K562 (cell line): ENCODE data around the gene NRP1. TPM values are rescaled to one million over a fixed set of nuclear protein-coding genes. Genes with fewer than 3 reads are reported as not detected.

ENCODE experiments used
- ATAC-seq: fragments of 200-7000 bp; cut with Tn5 transposase; 3 replicates; pipeline ENCODE4 v1.9.1; 2020; ENCODE audit warnings: moderate library complexity
- BruUV-seq: library from RNA; stranded (reverse); fragments of 400-500 nt; replicated peaks from 2 replicates; lab custom pipeline; 2021; lab: Mats Ljungman, UMichigan
- CTCF ChIA-PET: fragments of 300-600 bp; formaldehyde crosslinking; extraction: SDS; loops from one replicate; lab custom pipeline; 2021; ENCODE audit warnings: low intra/inter-chr PET ratio; lab: Yijun Ruan, JAX
- POLR2A ChIA-PET: fragments of 300-600, 350-650 bp; sonication (Branson Sonifier 250); formaldehyde crosslinking; extraction: SDS; loops from one replicate; lab custom pipeline; 2021; ENCODE audit warnings: antibody characterized with exemption, inconsistent platforms; lab: Yijun Ruan, JAX
- DNase-seq, 4 experiments: peaks; one replicate each; pipeline versions ENCODE4 v3.0.0 to v3.0.0-alpha.2; 2011 to 2018; ENCODE audit warnings: low spot score in 3 of 4, mixed read lengths in 3 of 4; ENCODE audit errors: extremely low read depth in 1 of 4
- FAIRE-seq: peaks from 2 replicates; lab custom pipeline; 2011; peaks lifted over from hg19 to GRCh38; lab: Jason Lieb, UNC
- H2AFZ ChIP-seq: 2 replicates; pipeline ENCODE4 v1.6.0; 2011; ENCODE audit warnings: low read depth, low read length, control low read depth, inconsistent platforms
- H3K27ac ChIP-seq: fragments of 200-600 bp; 3 replicates; pipeline ENCODE4 v1.8.0; 2011; ENCODE audit warnings: low read depth, mild to moderate bottlenecking, control low read depth, inconsistent platforms, low read length, moderate library complexity, mixed read lengths; ENCODE audit errors: extremely low read depth
- H3K27me3 ChIP-seq, 2 experiments: fragments of 300-600 bp in 1 of 2; 2 replicates in 1 of 2; 3 replicates in 1 of 2; pipeline versions ENCODE4 v1.6.0 to v1.8.0; 2011; ENCODE audit warnings: inconsistent platforms in 2 of 2, low read length in 2 of 2, mild to moderate bottlenecking in 1 of 2, mixed read lengths in 1 of 2, moderate library complexity in 1 of 2; ENCODE audit not compliant: control insufficient read depth in 2 of 2, insufficient read depth in 2 of 2
- H3K36me3 ChIP-seq: fragments of 300-600 bp; 3 replicates; pipeline ENCODE4 v1.8.0; 2011; ENCODE audit warnings: mild to moderate bottlenecking, low read length, inconsistent platforms; ENCODE audit not compliant: control insufficient read depth, insufficient read depth
- H3K4me1 ChIP-seq, 2 experiments: fragments of 200-600 bp in 1 of 2; replicated peaks in 1 of 2; 2 replicates in 1 of 2; 3 replicates in 1 of 2; pipeline versions ENCODE4 v1.5.1 to v1.8.0; 2011; ENCODE audit warnings: inconsistent platforms in 2 of 2, low read length in 2 of 2, mild to moderate bottlenecking in 1 of 2, mixed read lengths in 1 of 2, moderate library complexity in 1 of 2; ENCODE audit not compliant: control insufficient read depth in 2 of 2, insufficient read depth in 2 of 2
- H3K4me2 ChIP-seq: 2 replicates; pipeline ENCODE4 v1.6.1; 2011; ENCODE audit warnings: low read length, control low read depth, inconsistent platforms, mixed read lengths; ENCODE audit not compliant: insufficient read depth
- H3K4me3 ChIP-seq: fragments of 200-600 bp; sonication (generic), shearing (Covaris generic); 2 replicates; pipeline ENCODE4 v1.5.1; 2016; ENCODE audit warnings: control low read depth, inconsistent platforms
- H3K79me2 ChIP-seq: fragments of 200-600 bp; 3 replicates; pipeline ENCODE4 v1.8.0; 2011; ENCODE audit warnings: low read length, inconsistent platforms; ENCODE audit not compliant: control insufficient read depth, insufficient read depth
- H3K9ac ChIP-seq, 2 experiments: 2 replicates each; pipeline versions ENCODE4 v1.6.0 to v1.6.1; 2011; ENCODE audit warnings: low read depth in 2 of 2, low read length in 2 of 2, control low read depth in 1 of 2, inconsistent platforms in 1 of 2, mild to moderate bottlenecking in 1 of 2, mixed read lengths in 1 of 2; ENCODE audit not compliant: insufficient read depth in 1 of 2
- H3K9me1 ChIP-seq: one replicate; pipeline ENCODE4 v1.6.0; 2011; ENCODE audit warnings: inconsistent platforms, mild to moderate bottlenecking, low read length, moderate library complexity; ENCODE audit not compliant: control insufficient read depth, insufficient read depth
- H3K9me3 ChIP-seq: replicated peaks from 2 replicates; pipeline ENCODE4 v1.5.1; 2011; ENCODE audit warnings: low read depth, low read length, inconsistent platforms; ENCODE audit not compliant: control insufficient read depth, insufficient read depth
- H4K20me1 ChIP-seq: replicated peaks from 2 replicates; pipeline ENCODE4 v1.6.1; 2011; ENCODE audit warnings: low read length, inconsistent platforms, mixed read lengths; ENCODE audit not compliant: control insufficient read depth, insufficient read depth
- CBFA2T3 ChIP-seq: fragments of 450-650 bp; IDR thresholded peaks from 2 replicates; pipeline ENCODE4 v1.6.1; 2017
- CREB3L1 ChIP-seq: fragments of 450-650 bp; IDR thresholded peaks from 2 replicates; pipeline ENCODE4 v1.6.1; 2014; ENCODE audit warnings: low read depth, mild to moderate bottlenecking, moderate library complexity, borderline replicate concordance
- CTBP1 ChIP-seq: fragments of 450-650 bp; IDR thresholded peaks from 2 replicates; pipeline ENCODE4 v1.6.1; 2016; ENCODE audit warnings: borderline replicate concordance
- ETV5 ChIP-seq: sonication (generic); formaldehyde crosslinking; IDR thresholded peaks from 2 replicates; pipeline ENCODE4 v1.4.0; 2020; ENCODE audit warnings: low read depth, mild to moderate bottlenecking, missing genetic modification reagents
- GATA2 ChIP-seq: sonication (generic); formaldehyde crosslinking; IDR thresholded peaks from 2 replicates; pipeline ENCODE4 v1.4.0; 2020; ENCODE audit warnings: mild to moderate bottlenecking, missing genetic modification reagents
- KDM2B ChIP-seq: fragments of 250-450 bp; sonication (Bioruptor Pico); IDR thresholded peaks from 2 replicates; pipeline ENCODE4 v1.8.0; 2021; ENCODE audit warnings: mild to moderate bottlenecking, moderate library complexity
- MXD1 ChIP-seq: fragments of 250-450 bp; sonication (Bioruptor Pico); IDR thresholded peaks from 2 replicates; pipeline ENCODE4 v1.8.0; 2021; ENCODE audit warnings: borderline replicate concordance, mild to moderate bottlenecking, moderate library complexity; ENCODE audit not compliant: poor library complexity, severe bottlenecking
- NRF1 ChIP-seq, 2 experiments: fragments of 450-650 bp; IDR thresholded peaks in 1 of 2; conservative IDR thresholded peaks in 1 of 2; 2 replicates each; pipeline ENCODE4 v1.6.1; 2014; ENCODE audit warnings: mild to moderate bottlenecking in 2 of 2
- TRIM28 ChIP-seq: fragments of 450-650 bp; IDR thresholded peaks from 2 replicates; pipeline ENCODE4 v1.6.1; 2017
- ZBTB26 ChIP-seq: fragments of 450-650 bp; formaldehyde crosslinking; IDR thresholded peaks from 2 replicates; pipeline ENCODE4 v1.4.0; 2022; ENCODE audit warnings: missing genetic modification characterization
- ZFP30 ChIP-seq: fragments of 250-450 bp; sonication (Bioruptor Pico); IDR thresholded peaks from 2 replicates; pipeline ENCODE4 v1.8.0; 2022; ENCODE audit warnings: moderate library complexity, mild to moderate bottlenecking, inconsistent platforms, borderline replicate concordance
- WGBS: fragments of 100-300 bp; shearing (Covaris generic); methylation state at CpG from one replicate; pipeline ENCODE4 v1.1.6; 2016; ENCODE audit warnings: low coverage, mixed read lengths; ENCODE audit not compliant: insufficient coverage; ENCODE audit errors: missing lambda C conversion rate; 5-methylcytosine and 5-hydroxymethylcytosine counted together
- in situ Hi-C: fragments of 300-500 bp; cut with MboI; formaldehyde crosslinking; loops from 4 replicates; pipeline ENCODE4 v1.15.0; 2018; ENCODE audit warnings: inconsistent platforms, mixed read lengths
- intact Hi-C: fragments of 100-400 bp; cut with micrococcal nuclease; formaldehyde crosslinking; loops from 2 replicates; pipeline ENCODE4 v1.14.2; 2022
- polyA plus RNA-seq, 8 experiments: library from polyadenylated mRNA; depleted of rRNA in 4 of 8; stranded (reverse) in 5 of 8; unstranded in 3 of 8; fragments of >200 nt; fragmentation: Nextera tagmentation in 2 of 8; fragmentation: Illumina TruSeq in 1 of 8; extraction: Ambion mirVana in 2 of 8; extraction: Trizol in 1 of 8; gene quantifications; 2 replicates each; pipeline versions ENCODE4 v1.2.1 to v1.2.3, GENCODE V29; 2011 to 2014; ENCODE audit warnings: inconsistent platforms in 1 of 8, missing spikeins in 1 of 8
- total RNA-seq, 7 experiments: library from RNA; depleted of rRNA in 6 of 7; stranded (reverse); fragments of >200 nt in 6 of 7; fragmentation: Illumina TruSeq in 2 of 7; extraction: Trizol in 2 of 7; gene quantifications; 2 replicates each; pipeline versions ENCODE4 v1.2.1 to v1.2.3, GENCODE V29; 2011 to 2021; ENCODE audit warnings: low replicate concordance in 1 of 7

The NRP1 gene
- total and polyA plus RNA-seq, 9 of the 15 experiments (the other 6 are each of a cell fraction or from before 2014, with no cell fraction given), result 0.01 to 0.38 (median 0.04) TPM; not detected in 5

GRCh38 chr10:33215154-33215553 lies 119.3 kb downstream of the NRP1 start:
- no peak overlapping the region for H3K9ac ChIP-seq
- H3K27ac ChIP-seq, result no peak overlapping the region
- FAIRE-seq, result no peak
- TF ChIP-seq CTBP1, result no peak
- TF ChIP-seq ZBTB26, result no peak
- no peak for TF ChIP-seq TRIM28
- no peak for TF ChIP-seq ZFP30 (CRISPR knock-in tag)
- TF ChIP-seq KDM2B, result no peak
- TF ChIP-seq ETV5, result no peak
- TF ChIP-seq CBFA2T3, result no peak
- no peak for TF ChIP-seq NRF1 (conservative IDR thresholded peaks at IDR 0.05 in 1 of 2, IDR thresholded peaks at IDR 0.05 in 1 of 2)
- TF ChIP-seq MXD1 (CRISPR knock-in tag), result no peak
- TF ChIP-seq GATA2 (CRISPR knock-in tag), result no peak
- TF ChIP-seq CREB3L1, result no peak
- intact Hi-C loops (no loop called here), in situ Hi-C loops (no loop called here)
- WGBS, result 0% methylated on average over 2 of the region's 2 CpGs
- no peaks in the 10 kb centered on the region for H3K36me3 ChIP-seq
- ChIA-PET POLR2A (no interaction called here), CTCF (no interaction called here)
- BruUV-seq, result no TSS peak
- no peaks in the 10 kb centered on the region for H4K20me1 ChIP-seq
- H3K27me3 ChIP-seq, result peaks cover 7% of the 10 kb centered on the region in 2 experiments; a peak in 4 of 5 replicates
- no peaks in the 10 kb centered on the region for H3K4me1 ChIP-seq
- H3K9me3 ChIP-seq, result no peaks in the 10 kb centered on the region
- no peak overlapping the region for H3K4me3 ChIP-seq
- no peaks in the 10 kb centered on the region for H3K79me2 ChIP-seq
- H3K9me1 ChIP-seq, result no peaks in the 10 kb centered on the region
- no peak for DNase-seq
- H3K4me2 ChIP-seq, result no peak overlapping the region
- no peak for ATAC-seq
- H2AFZ ChIP-seq, result no peak overlapping the region
